Superior temporal gyrus (tissue), 1 donor: ENCODE measurements around the gene SOX6.

Source experiments
- DNase-seq: peaks from one replicate; pipeline ENCODE4 v3.0.0-alpha.2; 2016; ENCODE audit errors: extremely low spot score

Gene SOX6

DNA sequence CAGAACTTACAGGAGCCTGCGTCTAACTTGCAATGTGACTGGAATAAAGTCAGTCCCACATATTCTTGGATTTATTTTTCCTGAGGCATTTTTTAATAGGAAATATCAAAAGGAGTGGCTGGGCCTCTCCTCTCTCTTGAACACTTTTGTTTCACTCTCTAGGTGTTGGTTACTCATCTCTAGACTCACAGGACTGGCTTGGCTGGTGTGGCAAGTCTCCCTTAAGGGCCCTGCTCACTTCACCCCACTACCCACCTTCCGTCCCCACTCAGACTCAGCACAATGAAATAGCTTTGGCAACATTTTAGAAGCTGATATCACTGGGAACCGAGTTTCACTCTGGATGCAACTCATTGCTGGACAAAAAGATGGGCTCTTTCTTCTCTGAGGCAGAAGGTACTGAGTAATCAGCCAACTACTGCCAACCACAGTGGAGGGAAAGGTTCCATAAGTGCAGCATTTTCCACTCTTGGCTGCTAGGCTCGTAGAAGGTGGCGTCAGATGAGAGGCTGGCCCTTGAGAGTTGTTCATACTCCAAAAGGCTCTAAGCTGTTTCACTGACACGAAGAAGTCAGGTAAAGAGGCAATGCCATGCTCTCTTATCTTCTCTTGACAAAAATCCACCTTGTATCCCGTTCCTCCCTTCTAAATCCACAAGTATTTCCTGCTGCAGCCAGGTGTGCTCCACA is 390.6 kb downstream of the SOX6 start:
- DNase-seq = no peak

DNA sequence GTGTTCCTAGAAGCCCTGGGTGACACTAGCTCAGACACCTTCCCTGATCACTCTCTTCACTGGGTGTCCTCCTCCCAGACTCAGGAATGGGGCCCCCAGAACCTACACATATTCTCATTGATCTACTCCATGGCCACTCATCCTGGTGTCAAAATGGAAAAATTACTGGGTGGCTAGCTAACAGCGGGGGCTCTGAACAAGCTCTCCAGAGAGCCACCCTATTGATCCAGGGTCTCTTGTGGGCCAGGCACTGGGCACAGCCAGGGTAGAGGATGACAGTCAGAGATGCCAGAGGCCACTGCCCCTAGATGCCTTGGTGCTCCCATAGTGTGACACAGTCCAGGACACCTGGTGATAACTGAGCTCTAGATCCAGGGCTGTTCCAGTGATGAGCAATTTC is 393.1 kb downstream of the SOX6 start:
- no peak for DNase-seq

DNA sequence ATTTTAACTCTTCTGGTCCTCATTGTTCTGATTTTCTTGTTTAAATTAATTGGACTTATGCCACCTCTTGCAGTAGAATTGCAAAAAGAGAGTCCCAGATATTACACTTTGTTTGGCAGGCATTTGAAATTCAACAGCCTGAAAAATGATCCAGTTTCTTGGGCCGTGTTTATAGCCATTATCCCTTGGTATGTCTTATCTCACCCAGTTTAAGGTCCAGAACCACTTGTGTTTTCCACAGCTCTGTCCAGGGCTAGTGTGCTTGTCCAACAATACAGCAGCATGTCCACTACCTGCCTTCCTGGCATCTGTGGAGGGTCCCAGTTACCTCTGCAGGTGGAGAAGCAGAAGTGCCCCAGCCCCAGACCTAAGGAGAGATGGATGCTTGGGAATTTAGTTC is 397.4 kb downstream of the SOX6 start:
- no peak for DNase-seq

DNA sequence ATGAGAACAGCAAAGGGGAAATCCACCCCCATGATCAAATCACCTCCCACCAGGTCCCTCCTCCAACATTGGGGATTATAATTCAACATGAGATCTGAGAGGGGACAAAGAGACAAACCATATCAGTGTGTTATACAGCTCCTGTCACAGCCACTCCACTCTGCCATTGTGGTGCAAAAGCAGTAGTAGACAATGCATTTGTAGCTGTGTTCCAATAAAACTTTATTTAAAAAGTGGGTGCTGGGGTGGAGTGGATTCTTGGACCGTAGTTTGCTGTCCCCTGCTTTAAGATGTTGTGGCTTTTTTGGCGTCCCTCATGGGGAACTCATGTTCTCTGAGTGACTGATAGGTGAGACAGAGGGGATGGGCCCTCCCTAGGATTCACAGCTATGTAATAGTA is 399.1 kb downstream of the SOX6 start:
- DNase-seq = no peak

DNA sequence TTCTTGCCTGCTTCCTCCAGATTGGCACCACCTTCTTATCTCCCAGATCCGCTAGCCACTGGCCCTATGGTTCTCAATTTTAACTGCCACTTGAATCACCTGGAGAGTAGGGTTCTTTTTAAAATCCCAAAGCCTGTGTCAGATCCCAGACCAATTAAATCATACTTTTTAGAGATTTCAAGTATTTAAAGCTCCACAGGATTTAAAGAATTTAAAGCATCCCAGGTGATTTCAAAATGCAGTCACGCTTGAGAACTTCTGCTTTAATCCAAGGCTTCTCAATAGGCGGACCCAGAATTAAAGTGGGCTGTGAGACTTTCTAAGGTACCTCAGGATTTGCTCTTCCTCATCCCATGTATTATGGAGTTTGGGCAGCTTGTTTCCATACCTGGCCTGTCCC is 400.0 kb downstream of the SOX6 start:
- no peak for DNase-seq

DNA sequence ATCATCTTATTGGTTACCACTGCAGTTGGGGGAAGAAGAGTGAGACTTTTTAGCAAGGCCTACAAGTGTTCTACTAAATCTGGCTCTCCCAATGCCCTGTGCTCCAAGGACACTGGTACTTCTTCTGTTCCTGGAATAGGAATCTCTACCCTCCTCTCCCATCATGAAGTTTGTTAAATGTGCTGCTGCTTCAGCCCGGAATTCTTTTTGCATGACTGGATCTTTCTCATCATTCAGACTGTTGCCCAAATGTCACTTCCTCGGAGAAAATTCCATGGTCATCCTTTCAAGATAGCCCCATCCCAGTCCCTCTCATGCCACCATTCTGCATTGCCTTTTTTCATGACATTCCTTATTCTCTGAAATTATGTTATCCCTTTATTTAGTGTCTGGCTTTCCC is 400.8 kb downstream of the SOX6 start:
- no peak for DNase-seq

DNA sequence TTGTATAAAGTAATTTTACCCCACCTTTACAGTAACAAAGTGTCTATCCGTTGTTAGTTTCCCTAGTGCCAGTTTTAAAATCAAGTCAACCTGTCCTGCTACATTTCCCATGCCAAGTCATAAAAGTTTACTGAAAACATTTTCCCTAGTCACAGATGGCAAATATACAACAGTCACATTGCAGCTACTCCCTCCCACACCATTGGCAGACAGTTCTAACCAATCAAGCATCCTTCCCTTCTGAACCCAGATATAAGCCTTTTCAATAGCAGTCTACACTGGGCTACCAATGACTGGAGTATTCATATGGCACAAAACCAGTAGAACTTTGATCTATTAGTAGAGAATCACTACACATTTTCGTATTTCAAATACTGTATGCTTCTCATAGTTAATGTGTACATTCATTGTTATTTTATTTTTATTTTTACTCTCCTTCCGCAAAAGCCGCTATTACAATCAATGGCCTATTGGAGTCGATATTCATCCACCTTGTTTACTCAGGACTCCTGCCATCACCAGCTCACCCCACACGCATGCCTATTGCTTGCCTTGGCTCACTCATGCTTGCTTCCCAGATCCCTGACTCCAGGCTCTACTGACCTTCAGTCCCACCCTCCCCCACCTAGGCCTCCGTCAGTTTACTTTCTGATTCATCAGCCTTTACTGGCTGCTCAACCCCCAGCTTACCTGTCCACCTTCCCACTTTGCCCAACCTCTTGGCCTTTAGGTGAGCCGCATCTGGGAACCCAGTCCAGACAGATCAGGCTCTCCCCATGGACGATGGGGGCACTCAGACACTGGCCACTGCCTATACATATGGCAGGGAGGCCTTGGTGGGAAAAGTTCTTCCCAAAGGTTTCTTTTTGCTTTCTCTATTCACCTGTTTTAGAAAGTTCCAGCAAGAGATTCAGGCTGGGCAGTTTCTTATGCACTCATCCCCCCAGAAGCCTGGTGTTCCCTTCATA is 408.4 kb downstream of the SOX6 start:
- no peak for DNase-seq

DNA sequence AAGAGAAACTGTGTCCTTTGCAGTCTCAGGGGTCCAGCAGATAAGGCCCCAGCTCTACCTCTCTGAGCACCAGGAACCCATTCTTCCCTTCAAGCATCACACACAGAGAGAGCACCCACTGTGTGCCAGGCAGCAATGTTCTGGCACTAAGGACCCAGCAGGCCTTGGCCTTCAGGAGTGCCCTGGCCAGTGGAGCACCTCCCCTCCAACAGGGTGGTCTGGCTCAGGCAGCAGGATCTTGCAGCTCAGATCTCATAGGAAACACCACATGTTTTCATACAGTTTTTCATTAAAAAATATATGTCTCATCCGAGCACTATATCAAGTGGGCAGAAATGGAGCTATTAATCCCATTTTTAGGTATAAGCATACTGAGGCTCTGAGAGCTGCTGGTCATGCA is 410.6 kb downstream of the SOX6 start:
- no peak for DNase-seq

DNA sequence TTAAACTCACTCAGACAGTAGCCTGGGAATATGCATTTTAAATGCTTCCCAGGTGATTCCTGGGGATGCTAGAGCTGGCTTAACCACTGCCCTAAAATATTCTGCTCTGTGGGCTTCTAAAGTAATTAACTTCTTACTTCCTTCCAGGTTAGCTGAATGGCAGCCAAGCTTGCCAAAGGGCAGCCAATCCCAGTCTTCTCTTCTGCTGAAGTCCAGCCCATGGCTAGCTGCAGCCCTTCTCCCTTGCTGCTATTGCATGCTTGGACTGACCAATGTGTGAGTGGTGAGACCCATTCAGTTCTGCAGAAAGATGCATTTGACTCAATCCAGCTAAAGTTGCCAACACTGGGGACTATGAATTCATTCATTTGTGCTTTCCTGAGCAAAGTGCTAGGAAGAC is 411.9 kb downstream of the SOX6 start:
- no peak for DNase-seq

DNA sequence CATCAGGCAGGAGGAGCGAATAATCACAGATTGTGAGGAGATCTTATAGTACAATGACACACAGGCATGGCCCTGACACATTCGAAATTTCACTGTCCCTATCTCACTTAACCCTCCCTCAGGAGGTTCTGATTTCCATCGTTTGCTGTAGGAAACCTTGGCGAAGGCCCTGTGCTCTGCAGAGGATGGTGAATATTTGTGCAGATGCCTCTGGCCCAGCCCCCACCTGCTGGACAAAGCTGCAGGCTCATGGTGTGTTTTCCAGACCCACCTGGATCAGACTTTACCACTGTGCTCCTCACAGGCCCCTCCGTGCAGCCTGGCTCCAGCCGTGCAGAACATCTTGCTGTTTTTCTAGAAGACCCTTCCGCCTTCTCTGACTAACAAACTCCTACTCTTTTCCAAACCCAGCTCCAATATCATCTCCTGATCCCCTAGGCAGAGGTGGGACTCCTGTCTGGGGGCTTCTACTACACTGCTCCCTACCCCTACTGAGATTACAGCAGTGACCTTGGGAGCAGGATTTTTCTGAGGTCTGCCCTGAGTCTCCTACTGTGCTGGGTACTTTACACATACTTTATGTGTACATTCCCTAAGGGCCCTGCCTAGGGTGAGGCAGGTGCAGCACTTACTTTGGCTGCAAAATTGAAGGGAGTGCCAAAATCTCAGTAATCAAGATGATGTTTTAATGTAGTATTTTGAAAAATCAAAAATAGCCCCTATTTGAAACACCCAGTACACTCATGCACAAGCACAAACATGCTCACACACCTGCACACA is 412.7 kb downstream of the SOX6 start:
- no peak for DNase-seq

DNA sequence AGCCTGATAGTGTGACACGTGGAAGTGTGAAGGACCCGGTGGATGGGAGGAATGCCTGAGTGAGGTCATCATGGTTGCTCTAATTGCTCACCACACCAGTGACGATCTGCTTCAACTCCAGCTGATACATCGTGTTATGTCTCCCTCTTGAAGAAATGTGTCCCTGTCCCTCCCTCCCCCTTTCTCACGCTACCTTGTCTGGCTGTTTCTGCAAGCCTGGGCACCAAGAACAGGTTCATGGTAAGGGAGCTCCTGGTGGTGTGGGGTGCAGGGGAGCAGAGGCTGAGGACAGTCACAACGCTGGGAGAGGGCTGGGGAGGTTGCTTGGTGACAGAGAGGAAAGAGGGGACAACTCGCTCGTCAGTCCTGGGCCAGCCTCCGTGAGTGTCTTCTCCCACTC is 413.4 kb downstream of the SOX6 start:
- no peak for DNase-seq

DNA sequence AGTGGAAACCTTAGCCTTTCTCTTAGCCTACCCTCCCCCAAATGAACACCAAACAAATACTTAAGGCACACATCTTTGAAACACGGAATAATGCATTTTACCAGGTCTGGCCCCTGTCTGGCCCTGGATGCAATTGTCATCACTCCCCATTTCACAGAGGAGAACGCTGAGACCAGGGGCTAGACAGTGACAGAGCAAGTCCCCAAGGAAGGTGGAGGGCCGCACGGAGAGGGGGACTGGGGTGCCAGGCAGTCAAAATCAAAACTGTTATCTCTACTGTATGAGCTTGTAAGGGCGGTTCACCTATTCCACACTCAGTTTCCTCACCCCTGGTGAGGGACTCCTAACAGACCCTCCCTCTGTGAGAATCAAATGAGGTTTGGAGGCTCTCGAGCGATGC is 414.2 kb downstream of the SOX6 start:
- no peak for DNase-seq

DNA sequence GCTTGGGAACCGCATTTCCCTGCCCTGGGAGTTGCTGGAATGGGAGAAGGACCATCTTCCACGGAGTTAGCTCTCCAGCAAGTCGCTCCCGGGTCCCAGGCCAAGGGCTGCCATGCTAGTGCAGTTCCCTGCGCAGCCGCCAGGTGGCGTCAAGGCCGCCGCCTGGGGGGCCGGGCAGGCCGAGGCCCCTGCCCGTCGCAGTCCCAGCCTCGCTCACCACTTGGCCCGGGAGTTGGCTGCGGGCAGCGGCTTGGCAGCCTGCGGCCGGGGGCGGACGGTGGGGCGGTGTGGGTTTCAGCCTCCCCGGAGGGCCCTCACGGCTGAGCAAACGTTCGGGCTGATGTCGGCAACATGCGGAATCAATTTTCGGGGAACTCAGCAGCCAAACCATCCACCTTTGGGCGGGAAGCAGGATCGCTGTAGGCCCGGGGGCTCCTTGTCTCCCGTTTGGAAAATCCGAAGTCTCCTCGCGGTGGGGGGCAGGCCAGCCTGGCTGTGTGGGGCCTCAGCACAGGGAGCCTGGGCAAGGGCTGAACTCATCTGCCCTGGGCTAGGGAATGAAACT is 415.1 kb downstream of the SOX6 start:
- DNase-seq = no peak

DNA sequence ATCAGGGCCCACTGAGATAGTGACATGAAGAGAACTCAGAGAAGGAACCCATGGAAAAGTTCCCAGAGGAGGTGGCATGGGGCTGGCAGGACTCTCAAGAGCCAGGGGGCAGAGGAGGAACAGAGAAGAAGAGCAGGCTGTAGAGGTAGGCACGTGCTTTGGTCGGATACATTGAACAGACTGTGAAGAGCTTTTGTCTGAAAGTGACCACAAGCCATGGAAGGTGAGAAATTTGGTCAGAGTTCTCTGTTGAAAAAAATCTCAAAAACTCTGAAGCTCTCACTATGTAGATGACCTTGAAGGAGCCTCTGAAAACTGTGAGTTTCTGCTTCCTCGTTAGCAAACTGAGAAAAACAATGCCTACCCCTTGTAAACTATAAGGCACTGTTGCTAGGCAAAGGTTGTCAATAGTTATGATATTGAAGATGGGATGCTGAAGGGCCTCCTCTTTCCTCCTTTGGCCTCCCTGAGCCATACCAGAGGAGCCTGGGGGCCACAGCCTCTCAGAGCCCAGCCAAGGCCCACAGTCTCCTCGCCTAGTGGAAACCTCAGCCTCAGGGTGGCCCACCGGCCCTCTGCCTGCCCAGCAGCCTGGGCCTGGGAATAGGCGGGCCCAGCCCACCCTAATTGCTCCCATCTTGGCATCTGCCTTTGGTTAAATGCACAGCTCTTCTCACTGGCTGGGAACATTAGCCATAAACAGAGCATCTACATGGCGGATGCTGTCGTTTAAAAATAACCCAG is 415.7 kb downstream of the SOX6 start:
- DNase-seq = no peak

DNA sequence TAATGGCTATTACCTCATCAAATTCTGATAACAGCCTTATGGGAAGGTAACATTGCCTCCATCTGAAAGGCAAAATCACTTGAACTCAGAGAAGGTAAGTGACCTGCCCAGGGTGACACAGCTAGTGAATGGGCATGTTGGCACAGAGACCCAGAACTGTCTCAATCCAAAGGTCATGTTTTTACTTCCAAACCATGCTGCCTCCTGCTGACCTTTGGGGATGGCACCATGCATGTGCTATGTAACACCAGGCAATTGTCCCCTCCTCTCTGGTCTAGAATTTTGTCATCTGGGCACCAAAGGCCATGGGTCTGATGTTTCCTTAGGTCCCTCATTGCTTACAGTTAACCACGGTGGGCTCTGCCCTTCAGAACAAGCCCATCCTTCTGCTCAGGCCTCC is 417.4 kb downstream of the SOX6 start:
- no peak for DNase-seq

DNA sequence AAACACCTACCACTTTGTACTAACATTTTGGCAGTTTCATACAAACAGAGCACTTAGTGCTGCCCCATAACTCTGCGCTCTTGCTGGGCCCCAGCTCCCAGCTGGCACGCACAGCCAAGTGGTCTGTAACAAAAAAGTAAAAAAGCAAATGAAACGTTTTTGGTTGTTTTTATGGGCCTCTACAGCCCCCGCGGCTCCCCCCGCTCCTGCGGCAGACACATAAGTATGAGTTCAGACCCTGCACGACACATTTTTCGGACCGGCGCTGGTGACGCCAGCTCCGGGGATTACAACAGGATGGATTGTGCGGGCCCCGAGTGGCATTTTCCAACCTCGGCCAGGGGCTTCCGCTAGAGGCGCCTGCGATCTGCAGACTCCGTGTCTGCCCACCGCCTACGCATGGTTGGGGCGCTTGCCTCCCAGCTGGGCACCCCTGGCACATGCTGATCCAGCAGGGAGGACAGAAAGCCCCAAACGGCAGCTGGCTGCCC is 418.2 kb downstream of the SOX6 start:
- DNase-seq = no peak

DNA sequence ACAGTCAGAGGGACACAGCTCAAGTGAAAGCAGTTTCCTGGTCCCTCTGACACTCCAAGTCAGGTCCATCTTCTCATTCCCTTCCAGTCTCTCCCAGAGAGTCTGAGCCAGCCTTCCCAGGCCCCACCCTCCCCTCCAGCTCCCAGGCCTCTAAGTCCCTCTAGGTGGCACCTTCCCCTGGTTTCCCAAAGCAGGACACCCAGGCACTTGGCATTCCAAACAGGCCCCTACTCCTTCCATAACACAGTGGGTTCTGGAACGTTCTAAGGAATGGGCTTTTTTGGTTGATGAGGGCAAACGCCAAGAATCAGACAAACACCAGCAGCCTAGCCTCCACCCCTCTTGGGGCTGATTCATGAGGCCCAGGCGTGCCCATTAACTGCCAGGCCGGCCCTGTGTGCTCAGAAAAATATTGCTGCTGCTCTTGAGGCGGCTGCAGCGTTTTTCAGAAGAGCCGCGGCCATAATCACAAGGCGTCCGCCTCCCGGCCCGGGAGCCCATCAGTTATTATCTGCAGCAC is 418.7 kb downstream of the SOX6 start:
- DNase-seq = no peak

DNA sequence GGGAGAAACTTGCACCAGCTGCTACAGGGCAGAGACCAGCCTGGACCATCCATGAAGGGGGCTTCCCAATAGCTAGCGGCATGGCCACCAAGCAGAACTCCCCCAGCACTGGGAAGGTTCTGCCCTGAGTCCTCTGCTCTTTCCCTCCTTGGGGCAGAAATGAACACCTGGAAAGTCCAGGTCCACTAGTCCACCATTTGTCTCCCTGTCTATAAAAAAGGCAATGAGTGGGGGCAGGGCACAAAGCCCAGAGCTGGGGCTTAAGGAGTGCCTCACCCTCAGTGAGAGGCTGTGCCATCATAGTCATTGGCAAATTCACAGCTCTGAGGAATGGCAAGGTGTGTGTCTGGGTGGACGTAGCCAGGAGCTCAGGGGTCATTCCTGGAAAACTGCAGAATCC is 420.3 kb downstream of the SOX6 start:
- DNase-seq = no peak

DNA sequence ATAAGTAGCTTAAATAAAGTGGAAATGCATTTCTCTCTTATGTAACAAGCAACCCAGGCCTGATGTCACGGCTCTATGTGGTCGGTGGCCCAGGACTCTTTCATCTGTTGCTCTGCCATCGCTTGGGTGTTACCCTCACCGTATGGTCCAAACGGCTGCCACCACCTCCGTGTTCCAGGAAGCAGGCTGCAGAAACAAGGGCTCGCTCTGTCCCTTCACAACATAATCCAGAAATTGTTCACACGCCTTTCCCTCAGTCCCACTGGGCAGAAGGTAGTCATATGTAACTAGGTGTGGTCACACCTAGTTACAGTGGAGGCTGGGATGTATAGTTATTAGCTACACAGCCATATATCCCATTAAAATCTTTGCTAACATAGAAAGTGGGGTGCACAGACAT is 421.0 kb downstream of the SOX6 start:
- DNase-seq = no peak

DNA sequence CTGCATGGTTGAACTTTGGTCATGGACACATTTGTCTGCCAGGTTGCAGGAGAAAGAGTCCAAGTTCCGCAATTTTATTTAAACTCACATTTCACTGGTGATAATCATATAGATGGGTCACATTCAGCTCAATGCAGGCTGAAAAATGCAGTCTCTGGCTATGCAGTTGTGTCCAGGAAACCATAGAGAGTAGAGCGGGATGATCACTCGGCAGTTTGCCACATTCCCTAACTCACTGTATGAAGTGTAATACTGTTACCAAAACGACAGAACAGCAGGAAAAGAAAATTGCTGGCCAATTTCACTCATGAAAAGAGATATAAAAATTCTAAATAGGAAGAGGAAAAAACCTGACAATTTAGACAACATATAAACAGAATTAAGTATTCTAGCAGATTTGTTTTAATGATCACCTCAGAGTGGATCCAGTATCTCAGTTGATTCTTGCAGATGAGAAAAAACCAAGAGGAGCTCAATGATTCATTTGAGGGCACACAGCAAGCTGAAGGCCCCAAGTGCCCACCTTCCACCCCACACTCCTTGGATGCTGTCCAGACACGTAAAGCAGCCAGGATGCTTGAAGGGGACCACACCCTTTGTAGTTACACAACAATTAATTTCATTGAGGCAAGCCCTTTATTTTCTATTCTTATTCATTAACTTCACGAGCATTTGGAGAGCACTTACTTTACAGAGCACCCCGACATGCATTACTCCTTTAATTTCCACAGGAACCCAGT is 422.3 kb downstream of the SOX6 start:
- no peak for DNase-seq
